ACC112 (cell line): ENCODE measurements around the gene P2RY11.

Experiments used
- H2AFZ ChIP-seq: fragments of 200-600 bp; sonication (generic); one replicate; pipeline ENCODE4 v1.6.0; 2017; ENCODE audit warnings: antibody characterized with exemption, low read length; ENCODE audit not compliant: unreplicated experiment
- H3K27ac ChIP-seq: fragments of 200-600 bp; sonication (generic); 2 replicates; pipeline ENCODE4 v1.5.1; 2014; ENCODE audit warnings: low read depth, mild to moderate bottlenecking, antibody characterized with exemption, low read length, moderate library complexity
- H3K27me3 ChIP-seq: fragments of 200-600 bp; sonication (generic); 2 replicates; pipeline ENCODE4 v1.6.1; 2014; ENCODE audit warnings: mild to moderate bottlenecking, antibody characterized with exemption, low read length, moderate library complexity, mixed read lengths; ENCODE audit not compliant: insufficient read depth
- H3K36me3 ChIP-seq: fragments of 200-600 bp; sonication (generic); 2 replicates; pipeline ENCODE4 v1.6.1; 2016; ENCODE audit warnings: mild to moderate bottlenecking, antibody characterized with exemption, low read length, moderate library complexity, mixed read lengths; ENCODE audit not compliant: insufficient read depth
- H3K4me1 ChIP-seq: fragments of 200-600 bp; sonication (generic); one replicate; pipeline ENCODE4 v1.6.1; 2016; ENCODE audit warnings: low read length, mixed read lengths; ENCODE audit not compliant: insufficient read depth, unreplicated experiment, control insufficient read depth
- H3K4me3 ChIP-seq: fragments of 200-600 bp; sonication (generic); 2 replicates; pipeline ENCODE4 v1.5.1; 2014; ENCODE audit warnings: mild to moderate bottlenecking, low read depth, low read length
- H3K79me2 ChIP-seq: fragments of 200-600 bp; sonication (generic); one replicate; pipeline ENCODE4 v1.6.0; 2016; ENCODE audit warnings: low read length; ENCODE audit not compliant: control insufficient read depth, unreplicated experiment, insufficient read depth

The P2RY11 gene

DNA sequence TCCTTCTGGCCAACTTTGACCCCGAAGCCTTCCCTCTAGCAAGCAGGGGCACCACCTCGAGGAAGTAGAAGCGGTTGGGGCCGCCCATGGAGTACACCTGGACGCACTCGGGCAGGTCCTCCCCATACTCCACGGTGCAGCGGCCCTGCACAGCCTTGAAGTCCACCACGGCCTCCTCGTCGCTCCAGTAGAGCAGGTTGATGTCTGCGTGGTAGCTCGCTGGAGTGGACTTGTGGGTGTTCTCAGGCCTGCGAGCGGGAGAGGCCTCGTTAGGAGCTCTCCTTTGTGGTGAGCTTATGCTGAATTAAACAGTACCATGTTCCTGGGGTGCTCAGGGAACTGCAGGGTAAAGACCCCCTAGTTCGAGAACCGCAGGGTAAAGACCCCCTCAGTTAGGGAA is 30.5 kb downstream of the P2RY11 start:
- H3K4me1 ChIP-seq, result no peaks in the 10 kb centered on the region
- H3K4me3 ChIP-seq, result no peak overlapping the region
- H2AFZ ChIP-seq, result no peak overlapping the region
- no peaks in the 10 kb centered on the region for H3K79me2 ChIP-seq
- 0 out of 2 replicates have a peak, but pooled peaks cover 8% of the 10 kb centered on the region for H3K36me3 ChIP-seq
- no peaks in the 10 kb centered on the region for H3K27me3 ChIP-seq
- H3K27ac ChIP-seq, result no peak overlapping the region

DNA sequence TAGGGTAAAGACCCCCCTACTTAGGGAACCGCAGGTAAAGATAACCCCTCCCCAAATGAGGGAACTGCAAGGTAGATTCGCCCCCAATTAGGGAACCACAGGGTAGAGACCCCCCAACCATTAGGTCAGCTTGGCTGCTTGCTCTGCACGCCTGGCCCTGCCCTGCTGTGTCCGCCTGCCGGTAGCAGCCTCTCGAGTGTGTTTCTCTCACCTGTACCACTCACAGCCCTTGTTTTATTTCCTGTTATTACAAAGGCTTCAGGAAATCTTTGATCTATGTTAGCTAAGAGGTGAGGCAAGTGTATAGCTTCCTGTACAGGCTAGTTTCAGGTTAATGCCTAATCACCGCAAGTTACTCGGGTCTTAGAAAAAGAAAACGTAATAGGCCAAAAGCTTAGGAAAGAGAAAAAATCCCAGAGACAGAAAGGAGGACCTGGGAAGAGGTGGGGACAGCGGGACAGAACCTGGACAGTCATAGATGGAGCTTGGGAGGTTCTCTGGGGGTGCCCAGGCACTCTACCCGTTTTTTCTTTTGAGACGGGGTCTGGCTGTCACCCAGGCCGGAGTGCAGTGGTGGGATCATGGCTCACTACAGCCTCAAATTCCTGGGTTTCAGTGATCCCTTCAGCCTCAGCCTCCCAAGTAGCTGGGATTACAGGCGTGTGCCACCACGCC is 31.3 kb downstream of the P2RY11 start:
- no peak overlapping the region for H3K27ac ChIP-seq
- H3K4me3 ChIP-seq, result no peak overlapping the region
- H3K36me3 ChIP-seq, result 0 out of 2 replicates have a peak, but pooled peaks cover 8% of the 10 kb centered on the region
- H2AFZ ChIP-seq, result no peak overlapping the region
- H3K4me1 ChIP-seq, result no peaks in the 10 kb centered on the region
- H3K27me3 ChIP-seq, result no peaks in the 10 kb centered on the region
- H3K79me2 ChIP-seq, result no peaks in the 10 kb centered on the region

GRCh38 chr19:10143681-10144080 is 32.2 kb downstream of the P2RY11 start:
- H3K4me1 ChIP-seq, result no peaks in the 10 kb centered on the region
- H3K79me2 ChIP-seq, result no peaks in the 10 kb centered on the region
- 0 out of 2 replicates have a peak, but pooled peaks cover 8% of the 10 kb centered on the region for H3K36me3 ChIP-seq

GRCh38 chr19:10144361-10144760 is 32.9 kb downstream of the P2RY11 start:
- Histone ChIP-seq H3K79me2 (no peaks in the 10 kb centered on the region), H2AFZ (no peak overlapping the region), H3K27ac (no peak overlapping the region), H3K4me1 (no peaks in the 10 kb centered on the region), H3K27me3 (no peaks in the 10 kb centered on the region), H3K4me3 (no peak overlapping the region), H3K36me3 (0 out of 2 replicates have a peak, but pooled peaks cover 8% of the 10 kb centered on the region)

More at GRCh38 chr19:10143681-10144080, 32.2 kb downstream of the P2RY11 start:
- H3K27ac ChIP-seq, result no peak overlapping the region
- H3K27me3 ChIP-seq, result no peaks in the 10 kb centered on the region
- no peak overlapping the region for H2AFZ ChIP-seq
- no peak overlapping the region for H3K4me3 ChIP-seq

DNA sequence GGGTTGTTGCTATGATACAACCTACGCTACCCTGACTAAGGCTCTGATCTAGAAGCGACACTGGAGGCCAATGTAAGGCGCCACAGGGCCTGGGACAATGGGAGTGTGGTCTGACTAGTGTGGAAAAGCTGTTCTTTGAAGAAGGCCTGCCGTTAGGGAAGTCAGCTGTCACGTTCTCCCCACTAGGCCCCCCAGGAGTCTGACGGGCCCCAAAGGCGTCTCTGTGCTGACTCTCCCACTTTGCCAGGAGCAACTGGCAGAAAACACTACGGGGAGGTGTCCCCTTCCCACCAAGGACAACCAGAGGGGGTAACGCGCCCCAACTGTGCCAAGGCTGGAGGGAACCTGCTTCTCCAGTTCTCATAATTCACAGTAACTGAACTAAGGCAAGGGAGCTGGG is 33.5 kb downstream of the P2RY11 start:
- H3K4me3 ChIP-seq, result no peak overlapping the region
- no peaks in the 10 kb centered on the region for H3K79me2 ChIP-seq
- 0 out of 2 replicates have a peak, but pooled peaks cover 8% of the 10 kb centered on the region for H3K36me3 ChIP-seq
- no peak overlapping the region for H2AFZ ChIP-seq
- no peaks in the 10 kb centered on the region for H3K27me3 ChIP-seq
- H3K4me1 ChIP-seq, result no peaks in the 10 kb centered on the region
- no peak overlapping the region for H3K27ac ChIP-seq

GRCh38 chr19:10146142-10146541 is 34.6 kb downstream of the P2RY11 start:
- Histone ChIP-seq H3K79me2 (no peaks in the 10 kb centered on the region), H3K4me1 (no peaks in the 10 kb centered on the region), H3K27ac (no peak overlapping the region), H3K27me3 (no peaks in the 10 kb centered on the region), H3K4me3 (no peak overlapping the region), H3K36me3 (0 out of 2 replicates have a peak, but pooled peaks cover 8% of the 10 kb centered on the region), H2AFZ (no peak overlapping the region)

GRCh38 chr19:10149427-10149826 is 37.9 kb downstream of the P2RY11 start:
- Histone ChIP-seq H3K4me1 (no peaks in the 10 kb centered on the region), H3K27ac (no peak overlapping the region), H3K27me3 (no peaks in the 10 kb centered on the region), H3K4me3 (no peak overlapping the region), H3K36me3 (0 out of 2 replicates have a peak, but pooled peaks cover 9% of the 10 kb centered on the region), H3K79me2 (no peaks in the 10 kb centered on the region), H2AFZ (no peak overlapping the region)

- H3K36me3 ChIP-seq, result peaks cover 7% of the 10 kb centered on the region; the same call in 1 of the 2 replicates
Measured at GRCh38 chr19:10151521-10151920, 40.0 kb downstream of the P2RY11 start.

DNA sequence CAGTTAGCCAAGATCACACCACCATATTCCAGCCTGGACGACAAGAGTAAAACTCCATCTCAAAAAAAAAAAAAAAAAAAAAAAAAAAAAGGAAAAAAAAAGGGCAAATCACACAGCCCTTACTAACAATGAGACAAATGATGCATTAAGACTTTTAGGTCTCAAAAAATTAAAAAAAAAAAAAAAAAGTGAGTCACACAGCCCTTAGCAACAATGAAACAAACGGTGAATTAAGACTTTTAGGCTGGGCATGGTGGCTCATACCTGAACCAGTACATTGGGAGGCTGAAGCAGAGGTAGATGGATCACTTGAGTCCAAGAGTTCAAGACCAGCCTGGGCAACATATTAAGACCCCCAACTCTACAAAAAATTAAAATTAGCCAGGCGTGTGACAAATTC is 40.6 kb downstream of the P2RY11 start:
- H3K27ac ChIP-seq, result no peak overlapping the region
- H3K36me3 ChIP-seq, result peaks cover 7% of the 10 kb centered on the region
- no peak overlapping the region for H3K4me3 ChIP-seq
- H2AFZ ChIP-seq, result no peak overlapping the region
- H3K79me2 ChIP-seq, result no peaks in the 10 kb centered on the region
- H3K27me3 ChIP-seq, result no peaks in the 10 kb centered on the region
- no peaks in the 10 kb centered on the region for H3K4me1 ChIP-seq

More at GRCh38 chr19:10151521-10151920, 40.0 kb downstream of the P2RY11 start:
- no peak overlapping the region for H3K4me3 ChIP-seq
- no peaks in the 10 kb centered on the region for H3K79me2 ChIP-seq
- no peaks in the 10 kb centered on the region for H3K4me1 ChIP-seq
- H2AFZ ChIP-seq, result no peak overlapping the region
- H3K27me3 ChIP-seq, result no peaks in the 10 kb centered on the region
- no peak overlapping the region for H3K27ac ChIP-seq

DNA sequence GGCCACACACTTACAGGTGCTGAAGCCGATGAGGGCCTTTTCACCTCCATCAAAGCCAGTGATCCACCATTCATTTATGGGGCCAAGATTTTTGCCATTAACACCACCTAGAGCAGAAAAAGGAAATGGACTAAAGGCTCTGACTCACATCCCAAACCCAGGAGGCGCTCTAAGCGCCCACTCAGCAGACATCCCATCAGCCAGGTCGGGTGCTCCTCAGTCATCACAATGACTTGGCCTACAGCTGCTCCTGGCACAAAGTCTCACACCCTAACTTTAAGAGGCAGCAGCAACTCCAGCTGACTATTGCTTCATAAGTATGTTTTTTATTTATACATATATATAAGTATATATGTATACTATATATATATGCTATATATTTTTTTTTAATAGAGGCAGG is 44.3 kb downstream of the P2RY11 start:
- Histone ChIP-seq H3K4me3 (no peak overlapping the region), H2AFZ (no peak overlapping the region), H3K27ac (no peak overlapping the region), H3K79me2 (no peaks in the 10 kb centered on the region), H3K36me3 (peaks cover 17% of the 10 kb centered on the region), H3K4me1 (no peaks in the 10 kb centered on the region), H3K27me3 (no peaks in the 10 kb centered on the region)

- Histone ChIP-seq H3K27me3 (no peaks in the 10 kb centered on the region), H3K4me3 (no peak overlapping the region), H2AFZ (no peak overlapping the region), H3K36me3 (peaks cover 17% of the 10 kb centered on the region), H3K79me2 (no peaks in the 10 kb centered on the region), H3K27ac (no peak overlapping the region), H3K4me1 (no peaks in the 10 kb centered on the region)
Measured at GRCh38 chr19:10158071-10158470, 46.6 kb downstream of the P2RY11 start.
